Testis (tissue), 3 donors: Measurements from ENCODE around the gene GMPR. TPM values are rescaled to one million over a fixed set of nuclear protein-coding genes. Genes with fewer than 3 reads are reported as not detected.
"Not testable (repeated sequence)": the region's sequence is repeated elsewhere in the genome, so short reads cannot be mapped to it uniquely, and the experiment has no call there.

Source experiments
- DNase-seq: peaks from one replicate; pipeline ENCODE4 v3.0.0-alpha.2; 2019
- H3K27ac ChIP-seq, 2 donors: fragments of 200-600 bp; sonication (generic); one replicate each; pipeline ENCODE4 v1.5.1; 2019
- H3K27me3 ChIP-seq: fragments of 200-600 bp; sonication (generic); one replicate; pipeline ENCODE4 v1.5.1; 2019
- H3K36me3 ChIP-seq: fragments of 200-600 bp; sonication (generic); one replicate; pipeline ENCODE4 v1.5.1; 2017; ENCODE audit warnings: low read depth; ENCODE audit errors: missing control alignments
- H3K4me1 ChIP-seq: fragments of 200-600 bp; sonication (generic); one replicate; pipeline ENCODE4 v1.5.1; 2019
- H3K4me3 ChIP-seq, 2 donors: fragments of 200-600 bp; sonication (generic); one replicate each; pipeline ENCODE4 v1.5.1; 2017 to 2019
- H3K9me3 ChIP-seq: fragments of 200-600 bp; sonication (generic); one replicate; pipeline ENCODE4 v1.5.1; 2017
- POLR2A ChIP-seq: fragments of 450-650 bp; IDR thresholded peaks from one replicate; pipeline ENCODE4 v1.6.1; 2017; ENCODE audit warnings: antibody characterized with exemption, mild to moderate bottlenecking, moderate library complexity
- WGBS, 2 donors: methylation state at CpG; one replicate each; pipeline ENCODE4 v1.1.5; 2018; 5-methylcytosine and 5-hydroxymethylcytosine counted together
- intact Hi-C: fragments of 100-400 bp; cut with DNase I; formaldehyde crosslinking; loops from one replicate; pipeline ENCODE4 v1.15.1; 2023; ENCODE audit warnings: low total_unique reads
- polyA plus RNA-seq: library from polyadenylated mRNA; stranded (reverse); fragments of 350-450 nt; fragmentation: Illumina TruSeq; extraction: RNeasy Lipid Tissue Mini Kit (QIAGEN cat#74804); gene quantifications from one replicate; pipeline ENCODE4 v1.2.3, GENCODE V29; 2014; ENCODE audit warnings: low read depth, low replicate concordance; ENCODE audit not compliant: insufficient read depth
- total RNA-seq, 2 donors: library from RNA; depleted of rRNA; stranded (reverse); fragments of >200 nt; gene quantifications; one replicate each; pipeline ENCODE4 v1.2.3, GENCODE V29; 2016
- TF ChIP-seq, protein P1 (sequence below), 3 experiments: fragments of 450-650 bp in 2 of 3; fragments of 200-600 bp in 1 of 3; sonication (generic) in 1 of 3; IDR thresholded peaks; one replicate each; pipeline ENCODE4 v1.5.1; 2016 to 2019; ENCODE audit warnings: antibody characterized with exemption in 3 of 3, mild to moderate bottlenecking in 2 of 3, moderate library complexity in 1 of 3

Gene GMPR
- total and polyA plus RNA-seq, 3 donors from 2014 or later: 121 to 215 (median 164) TPM

DNA sequence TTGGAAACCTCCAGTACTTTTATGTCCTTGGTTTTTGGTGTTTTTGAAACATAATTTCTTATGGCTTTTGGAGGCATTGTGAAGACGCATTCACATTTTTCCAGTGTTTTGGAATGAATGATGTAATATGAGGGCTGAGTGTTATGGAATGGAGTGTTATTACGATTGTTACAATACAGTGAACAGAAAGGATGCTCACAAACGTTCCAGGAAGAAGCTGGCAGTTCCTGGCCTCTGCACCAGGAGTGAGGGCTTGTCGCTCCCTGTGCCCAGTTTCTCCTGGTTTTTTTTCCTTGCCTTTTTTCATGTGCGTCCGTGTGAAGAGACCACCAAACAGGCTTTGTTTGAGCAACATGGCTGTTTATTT lies 20.3 kb downstream of the GMPR start:
- intact Hi-C loops: no loop called here
- no peak for TF ChIP-seq POLR2A
- TF ChIP-seq, protein P1, sequence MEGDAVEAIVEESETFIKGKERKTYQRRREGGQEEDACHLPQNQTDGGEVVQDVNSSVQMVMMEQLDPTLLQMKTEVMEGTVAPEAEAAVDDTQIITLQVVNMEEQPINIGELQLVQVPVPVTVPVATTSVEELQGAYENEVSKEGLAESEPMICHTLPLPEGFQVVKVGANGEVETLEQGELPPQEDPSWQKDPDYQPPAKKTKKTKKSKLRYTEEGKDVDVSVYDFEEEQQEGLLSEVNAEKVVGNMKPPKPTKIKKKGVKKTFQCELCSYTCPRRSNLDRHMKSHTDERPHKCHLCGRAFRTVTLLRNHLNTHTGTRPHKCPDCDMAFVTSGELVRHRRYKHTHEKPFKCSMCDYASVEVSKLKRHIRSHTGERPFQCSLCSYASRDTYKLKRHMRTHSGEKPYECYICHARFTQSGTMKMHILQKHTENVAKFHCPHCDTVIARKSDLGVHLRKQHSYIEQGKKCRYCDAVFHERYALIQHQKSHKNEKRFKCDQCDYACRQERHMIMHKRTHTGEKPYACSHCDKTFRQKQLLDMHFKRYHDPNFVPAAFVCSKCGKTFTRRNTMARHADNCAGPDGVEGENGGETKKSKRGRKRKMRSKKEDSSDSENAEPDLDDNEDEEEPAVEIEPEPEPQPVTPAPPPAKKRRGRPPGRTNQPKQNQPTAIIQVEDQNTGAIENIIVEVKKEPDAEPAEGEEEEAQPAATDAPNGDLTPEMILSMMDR (IDR thresholded peaks at IDR 0.05): no peak
- DNase-seq: no peak
- H3K27ac ChIP-seq: peak overlapping the region; percentile 72 to 78
- no peaks in the 10 kb centered on the region for H3K9me3 ChIP-seq
- H3K4me1 ChIP-seq: peaks cover 26% of the 10 kb centered on the region
- no peaks in the 10 kb centered on the region for H3K27me3 ChIP-seq
- no peaks in the 10 kb centered on the region for H3K36me3 ChIP-seq
- 38 to 48% methylated on average over 6 of the region's 6 CpGs for WGBS, 2 donors
- H3K4me3 ChIP-seq: no peak overlapping the region

DNA sequence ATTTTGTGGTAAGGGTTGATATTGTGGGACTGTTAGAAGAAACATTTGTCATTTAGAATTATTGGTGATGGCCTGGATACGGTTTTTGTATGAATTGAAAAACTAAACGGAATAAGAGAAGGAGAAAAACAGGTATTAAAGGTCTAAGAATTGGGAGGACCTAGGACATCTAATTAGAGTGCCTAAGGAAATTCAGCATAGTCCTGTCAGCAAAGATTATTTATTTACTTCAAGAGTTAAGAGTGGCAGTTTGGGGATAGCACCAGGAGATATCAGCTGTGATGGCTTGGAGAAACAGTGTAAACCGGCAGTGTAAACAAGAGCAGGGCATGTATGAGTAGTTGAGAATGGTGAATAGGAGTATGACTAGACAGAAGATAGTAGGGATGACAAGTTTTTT lies 21.2 kb downstream of the GMPR start:
- 76 to 82% methylated on average over 2 of the region's 3 CpGs for WGBS, 2 donors
- H3K4me3 ChIP-seq, intact Hi-C loops, DNase-seq, H3K36me3 ChIP-seq, H3K27me3 ChIP-seq, H3K9me3 ChIP-seq: not testable (repeated sequence)
- H3K27ac ChIP-seq: peak overlapping the region; percentile 72 to 78
- peaks cover 26% of the 10 kb centered on the region for H3K4me1 ChIP-seq

DNA sequence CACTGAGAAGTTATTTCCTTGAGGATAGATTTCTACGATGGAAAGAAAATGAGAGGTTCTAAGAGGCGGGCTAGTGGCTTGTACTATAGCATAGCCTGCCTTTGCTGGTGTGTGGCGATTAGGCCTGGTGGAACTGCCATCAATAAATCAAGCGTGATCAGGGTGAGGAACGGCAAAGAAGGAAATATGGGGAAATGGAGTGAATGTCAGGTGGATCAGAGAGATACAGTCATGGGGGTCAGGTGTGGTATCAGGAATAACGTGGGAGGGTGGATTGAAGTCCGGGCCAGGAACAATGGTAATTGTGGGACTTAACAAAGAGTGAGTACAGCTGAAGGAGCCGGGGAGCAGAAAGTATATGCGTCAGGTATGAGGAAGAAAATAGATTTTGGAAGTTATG lies 22.2 kb downstream of the GMPR start:
- H3K27me3 ChIP-seq, intact Hi-C loops, H3K4me3 ChIP-seq, DNase-seq, H3K9me3 ChIP-seq, H3K36me3 ChIP-seq, H3K27ac ChIP-seq: not testable (repeated sequence)
- 84 to 90% methylated on average over 9 of the region's 9 CpGs for WGBS, 2 donors
- H3K4me1 ChIP-seq: peaks cover 26% of the 10 kb centered on the region

DNA sequence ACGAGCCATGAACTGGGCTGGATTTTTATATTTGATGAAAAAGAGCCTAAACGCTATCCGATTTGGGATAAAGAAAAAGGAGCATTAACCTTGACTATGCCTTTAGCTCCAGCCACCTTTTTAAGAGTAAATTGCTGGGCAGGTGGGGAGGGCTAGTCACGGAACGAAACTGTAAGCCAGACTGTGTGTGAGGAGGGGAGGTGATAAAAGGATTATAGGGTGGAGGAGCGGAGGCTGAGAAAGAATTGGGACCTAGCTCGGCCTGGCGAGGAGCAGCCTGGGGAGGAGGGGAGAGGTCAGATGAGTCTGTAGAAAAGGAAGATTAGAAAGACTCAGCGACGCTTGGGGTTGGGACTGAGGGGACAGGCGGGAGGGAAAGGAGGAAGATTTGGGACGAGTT lies 24.4 kb downstream of the GMPR start:
- H3K4me3 ChIP-seq, H3K27me3 ChIP-seq, H3K9me3 ChIP-seq, H3K27ac ChIP-seq, H3K36me3 ChIP-seq, intact Hi-C loops, DNase-seq: not testable (repeated sequence)
- WGBS, 2 donors: 62 to 83% methylated on average over 12 of the region's 12 CpGs
- H3K4me1 ChIP-seq: peaks cover 15% of the 10 kb centered on the region

DNA sequence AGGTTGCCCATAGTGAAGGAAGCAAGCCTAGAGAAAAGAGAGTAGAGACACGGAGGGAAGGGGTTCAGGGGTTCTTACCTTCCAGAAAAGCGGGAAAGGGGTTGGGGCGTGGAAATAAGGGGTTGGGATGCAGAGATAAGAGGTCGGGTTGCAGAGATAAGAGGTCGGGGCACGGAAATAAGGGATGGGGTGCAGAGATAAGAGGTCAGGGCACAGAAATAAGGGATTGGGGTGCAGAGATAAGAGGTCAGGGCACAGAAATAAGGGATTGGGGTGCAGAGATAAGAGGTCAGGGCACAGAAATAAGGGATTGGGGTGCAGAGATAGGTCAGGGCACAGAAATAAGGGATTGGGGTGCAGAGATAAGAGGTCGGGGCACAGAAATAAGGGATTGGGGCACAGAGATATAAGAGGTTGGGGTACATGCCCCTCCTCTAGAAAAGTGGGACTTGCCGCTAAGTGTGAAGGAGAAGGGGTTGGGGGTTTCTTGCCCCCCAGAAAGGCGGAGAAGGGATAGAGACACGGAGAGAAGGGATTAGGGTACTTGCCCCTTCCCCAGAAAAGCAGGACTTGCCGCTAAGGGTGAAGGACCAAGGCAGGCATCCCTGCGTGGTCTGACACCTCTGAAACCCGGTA lies 25.2 kb downstream of the GMPR start:
- H3K9me3 ChIP-seq, H3K36me3 ChIP-seq, H3K4me3 ChIP-seq, H3K27me3 ChIP-seq, DNase-seq, intact Hi-C loops, H3K27ac ChIP-seq, H3K4me1 ChIP-seq: not testable (repeated sequence)
- 83 to 85% methylated on average over 13 of the region's 13 CpGs for WGBS, 2 donors

DNA sequence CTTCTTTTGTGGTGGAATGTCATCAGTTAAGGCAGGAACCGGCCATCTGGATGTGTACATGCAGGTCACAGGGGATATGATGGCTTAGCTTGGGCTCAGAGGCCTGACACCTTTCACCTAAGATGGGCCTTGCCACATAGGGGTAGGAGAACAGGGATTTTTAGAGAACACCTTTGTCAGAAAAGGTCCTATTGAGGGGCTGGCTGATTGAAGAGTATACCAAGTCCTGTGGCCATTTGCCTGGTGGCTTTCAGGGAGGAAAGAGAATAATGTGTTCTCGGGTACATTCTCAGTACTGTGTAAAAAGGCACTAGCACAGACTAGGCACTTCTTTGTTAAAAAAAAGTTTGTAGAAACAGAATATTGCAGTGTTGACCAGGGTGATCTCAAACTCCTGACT lies 26.4 kb downstream of the GMPR start:
- Histone ChIP-seq H3K4me1 (no peaks in the 10 kb centered on the region), H3K27ac (no peak overlapping the region), H3K4me3 (no peak overlapping the region), H3K36me3 (no peaks in the 10 kb centered on the region), H3K27me3 (no peaks in the 10 kb centered on the region), H3K9me3 (no peaks in the 10 kb centered on the region)
- TF ChIP-seq, protein P1 (IDR thresholded peaks at IDR 0.05): no peak
- TF ChIP-seq POLR2A: no peak
- WGBS, 2 donors: 79 to 90% methylated on average over 1 to 2 of the region's 2 CpGs
- DNase-seq: no peak
- intact Hi-C loops: no loop called here
